ENCODE data around the gene RAB37. TPM values are rescaled to one million over a fixed set of nuclear protein-coding genes. Genes with fewer than 3 reads are reported as not detected.

Gene RAB37
- total and polyA plus RNA-seq, 3 donors from 2014 or later, result 0.81 to 1.9 (median 0.94) TPM

DNA sequence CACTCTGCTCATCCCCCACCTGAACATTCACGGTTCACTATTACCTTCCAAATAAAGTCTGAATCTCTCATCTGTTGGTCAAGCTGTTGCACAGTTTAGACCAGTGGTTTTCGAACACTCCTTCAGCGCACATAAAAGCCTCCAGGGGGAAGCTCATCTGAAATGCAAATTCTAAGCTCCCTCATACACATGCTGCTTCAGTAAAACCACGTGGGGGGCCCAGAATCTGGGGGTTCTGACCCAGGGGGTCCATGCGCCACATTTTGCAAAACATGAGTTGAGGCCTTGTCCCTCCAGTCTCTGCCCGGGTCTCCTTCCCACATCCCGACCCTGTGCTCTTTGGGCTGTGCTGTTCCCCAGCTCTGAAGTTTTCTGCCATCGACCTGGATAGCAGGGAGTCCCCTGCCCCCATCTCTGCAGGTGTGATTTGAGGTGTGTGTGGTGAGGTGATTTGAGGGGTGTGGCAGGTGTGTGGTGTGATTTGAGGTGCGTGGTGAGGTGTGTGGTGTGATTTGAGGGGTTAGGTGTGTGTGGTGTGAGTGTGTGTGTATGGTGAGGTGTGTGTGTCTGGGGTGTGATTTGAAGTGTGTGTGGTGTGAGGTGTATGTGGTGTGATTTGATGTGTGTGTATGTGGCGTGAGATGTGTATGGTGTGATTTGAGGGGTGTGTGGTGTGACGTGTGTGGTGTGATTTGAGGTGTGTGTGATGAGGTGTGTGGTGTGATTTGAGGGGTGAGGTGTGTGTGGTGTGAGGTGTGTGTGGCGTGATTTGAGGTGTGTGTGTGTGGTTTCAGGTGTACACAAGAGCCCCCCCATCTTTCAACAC is 4.8 kb upstream of the RAB37 start:
- H3K27ac ChIP-seq, result no peak overlapping the region
- no peaks in the 10 kb centered on the region for H3K27me3 ChIP-seq
- intact Hi-C loops (cut with DNase I; ENCODE audit: low total_unique reads), result no loop called here
- H3K4me3 ChIP-seq, result no peak overlapping the region
- peaks cover under 1% of the 10 kb centered on the region for H3K4me1 ChIP-seq
- TF ChIP-seq POLR2A (IDR thresholded peaks at IDR 0.05) (no peak), CTCF (IDR thresholded peaks at IDR 0.05) (no peak)
- 81% methylated on average over 12 of the region's 12 CpGs for WGBS, 2 donors
- H3K36me3 ChIP-seq (ENCODE audit: low read depth, missing control alignments), result no peaks in the 10 kb centered on the region
- DNase-seq, result no peak
- no peaks in the 10 kb centered on the region for H3K9me3 ChIP-seq

GRCh38 chr17:74733365-74734122 is 3.5 kb upstream of the RAB37 start:
- Histone ChIP-seq H3K4me1 (peaks cover 12% of the 10 kb centered on the region), H3K4me3 (no peak overlapping the region), H3K27me3 (no peaks in the 10 kb centered on the region), H3K27ac (no peak overlapping the region), H3K9me3 (no peaks in the 10 kb centered on the region), H3K36me3 (ENCODE audit: low read depth, missing control alignments) (no peaks in the 10 kb centered on the region)
- 58 to 65% methylated on average over 7 to 9 of the region's 9 CpGs for WGBS, 2 donors
- no peak for DNase-seq
- intact Hi-C loops (cut with DNase I; ENCODE audit: low total_unique reads), result no loop called here
- TF ChIP-seq CTCF (IDR thresholded peaks at IDR 0.05) (no peak), POLR2A (IDR thresholded peaks at IDR 0.05) (no peak)

DNA sequence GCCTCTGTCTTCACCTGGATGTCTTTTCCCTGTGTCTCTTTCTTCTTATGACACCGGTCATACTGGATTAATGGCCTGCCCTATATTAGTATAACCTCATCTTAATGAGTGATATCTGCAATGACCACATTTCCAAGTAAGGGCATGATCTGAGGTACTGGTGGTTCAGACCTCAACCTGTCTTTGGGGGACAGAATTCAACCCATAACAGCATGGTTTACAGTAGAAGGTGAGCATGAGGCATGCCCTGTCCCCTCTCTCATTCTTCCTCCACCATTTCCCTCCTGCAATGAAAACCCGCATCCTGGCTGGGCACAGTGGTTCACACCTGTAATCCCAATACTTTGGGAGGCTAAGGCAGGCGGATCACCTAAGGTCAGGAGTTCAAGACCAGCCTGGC is 2.8 kb upstream of the RAB37 start:
- Histone ChIP-seq H3K27ac (no peak overlapping the region), H3K36me3 (ENCODE audit: low read depth, missing control alignments) (no peaks in the 10 kb centered on the region), H3K9me3 (no peaks in the 10 kb centered on the region), H3K4me1 (peaks cover 12% of the 10 kb centered on the region), H3K27me3 (no peaks in the 10 kb centered on the region), H3K4me3 (no peak overlapping the region)
- no peak for DNase-seq
- WGBS, 2 donors, result 90 to 92% methylated on average over 3 of the region's 3 CpGs
- intact Hi-C loops (cut with DNase I; ENCODE audit: low total_unique reads), result no loop called here
- TF ChIP-seq POLR2A (IDR thresholded peaks at IDR 0.05) (no peak), CTCF (IDR thresholded peaks at IDR 0.05) (no peak)

DNA sequence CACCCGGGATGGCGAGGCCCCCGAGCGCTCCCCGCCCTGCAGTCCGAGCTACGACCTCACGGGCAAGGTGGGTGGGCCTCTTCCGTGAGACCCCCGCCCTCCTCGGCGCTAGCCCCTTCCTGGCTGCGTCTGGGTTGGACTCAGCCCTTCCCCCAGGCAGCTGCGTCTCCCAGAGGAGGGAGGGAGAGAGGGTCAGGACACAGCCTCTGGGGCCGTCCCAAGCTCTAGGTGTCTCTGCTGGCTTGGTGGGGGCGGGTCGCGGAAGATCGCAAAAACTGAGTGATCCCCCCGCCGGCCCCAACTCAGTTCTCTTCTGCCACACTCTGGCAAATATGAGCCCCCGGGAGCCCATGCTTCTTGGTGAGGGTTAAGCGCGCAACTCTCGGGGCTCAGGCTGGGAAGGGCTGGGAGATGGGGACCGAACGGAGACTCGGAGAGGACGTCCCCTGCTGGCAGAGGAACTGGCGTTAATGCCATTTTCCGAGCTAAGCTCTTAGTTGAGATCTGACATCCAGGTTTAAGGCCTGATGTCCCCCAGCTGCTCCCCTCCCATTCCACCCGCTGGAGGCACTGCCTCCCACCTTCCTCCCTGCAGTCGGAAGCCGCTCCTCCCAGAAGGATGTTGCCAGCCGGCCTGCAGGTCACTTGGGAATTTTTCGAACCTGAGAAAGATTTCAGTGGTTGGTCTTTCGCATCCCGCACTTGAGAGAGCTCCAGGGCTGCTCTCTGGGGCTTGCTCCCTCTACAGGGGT is 419 bp downstream of the RAB37 start:
- Histone ChIP-seq H3K27me3 (no peaks in the 10 kb centered on the region), H3K9me3 (no peaks in the 10 kb centered on the region), H3K36me3 (ENCODE audit: low read depth, missing control alignments) (no peaks in the 10 kb centered on the region), H3K4me3 (peak overlapping the region; percentile 2 to 30), H3K4me1 (peaks cover 12% of the 10 kb centered on the region), H3K27ac (no peak overlapping the region)
- DNase-seq, result no peak
- 0 to 2% methylated on average over 3 to 38 of the region's 38 CpGs for WGBS, 2 donors
- no peak for TF ChIP-seq POLR2A (IDR thresholded peaks at IDR 0.05)
- TF ChIP-seq CTCF (IDR thresholded peaks at IDR 0.05), result peak in 1 of 3 experiments; percentile 8
- intact Hi-C loops (cut with DNase I; ENCODE audit: low total_unique reads), result no loop called here

All from testis (tissue), 3 donors.